SW 1271 (cell line): Measurements from ENCODE around the gene MKRN2OS.

Source experiments
- DNase-seq, 2 experiments: peaks; one replicate each; lab custom pipeline; 2025; lab: John Stamatoyannopoulos, UW

MKRN2OS gene

GRCh38 chr3:12513694-12514446 is 31.4 kb downstream of the MKRN2OS start:
- DNase-seq: no peak

GRCh38 chr3:12512534-12513118 is 32.7 kb downstream of the MKRN2OS start:
- DNase-seq: no peak

- DNase-seq: no peak
Measured at GRCh38 chr3:12509466-12509865, 35.8 kb downstream of the MKRN2OS start.

GRCh38 chr3:12508291-12508700 is 37.0 kb downstream of the MKRN2OS start:
- DNase-seq: peak in 1 of 2 experiments; percentile 32

- DNase-seq: no peak
Measured at GRCh38 chr3:12507591-12508281, 37.6 kb downstream of the MKRN2OS start.

GRCh38 chr3:12506201-12506709 is 39.0 kb downstream of the MKRN2OS start:
- DNase-seq: no peak

- DNase-seq: no peak
Measured at GRCh38 chr3:12503126-12503957, 42.0 kb downstream of the MKRN2OS start.

- no peak for DNase-seq
Measured at GRCh38 chr3:12501360-12502020, 43.8 kb downstream of the MKRN2OS start.

- DNase-seq: no peak
Measured at GRCh38 chr3:12499474-12499873, 45.8 kb downstream of the MKRN2OS start.

GRCh38 chr3:12496453-12496761 is 48.9 kb downstream of the MKRN2OS start:
- DNase-seq: no peak

GRCh38 chr3:12495749-12496452 is 49.4 kb downstream of the MKRN2OS start:
- DNase-seq: no peak

GRCh38 chr3:12490547-12490946 is 54.8 kb downstream of the MKRN2OS start:
- DNase-seq: no peak

GRCh38 chr3:12489832-12490231 is 55.5 kb downstream of the MKRN2OS start:
- no peak for DNase-seq
